ENCODE measurements around the gene BCAS3.

BCAS3 gene

DNA sequence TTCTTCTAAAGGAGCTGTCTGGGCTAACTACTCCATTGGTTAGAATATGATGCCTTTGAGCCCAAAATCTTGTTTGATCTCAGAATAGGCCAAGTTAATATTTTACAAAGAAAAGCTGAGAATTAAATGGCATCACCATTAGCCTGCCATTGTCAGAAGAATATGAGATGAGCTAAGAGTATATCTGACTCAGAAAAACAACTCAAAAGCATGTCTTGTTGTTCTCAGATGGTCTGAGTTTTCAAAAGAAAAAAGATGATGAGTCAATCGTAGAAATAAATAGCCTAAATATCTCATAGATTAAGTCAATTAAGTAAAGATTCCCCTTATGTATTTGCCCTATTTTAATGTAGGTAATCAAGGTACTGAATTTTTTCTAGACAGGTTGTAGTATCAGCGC lies 524.9 kb downstream of the BCAS3 start:
- H3K27me3 ChIP-seq: no peaks in the 10 kb centered on the region

DNA sequence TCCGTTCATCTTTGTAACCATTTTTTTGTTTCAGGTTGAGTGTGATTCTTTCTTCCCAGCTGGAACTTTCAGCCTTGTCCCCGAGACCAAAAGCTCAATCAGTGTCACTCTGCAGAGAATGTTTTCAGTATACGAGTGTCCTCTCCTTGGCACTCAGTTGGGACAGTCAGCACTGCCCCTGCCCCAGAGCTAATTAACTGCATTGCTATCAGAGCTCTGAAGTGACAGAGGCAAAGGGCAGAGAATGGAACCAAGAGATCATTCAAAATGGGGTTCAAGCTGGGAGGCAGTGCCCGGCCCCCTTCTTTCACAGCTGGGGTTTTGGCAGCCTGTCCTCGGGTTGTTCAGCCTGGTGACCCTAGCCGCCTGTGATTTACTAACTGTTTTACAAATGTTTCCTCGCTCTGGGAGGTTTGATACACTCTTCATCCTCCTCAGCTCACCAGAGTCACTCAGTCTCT lies 526.0 kb downstream of the BCAS3 start:
- no peaks in the 10 kb centered on the region for H4K20me1 ChIP-seq
- no peak for TF ChIP-seq Cebpa-rat (IDR thresholded peaks at IDR 0.05)
- H3K9ac ChIP-seq: no peak overlapping the region
- no peak overlapping the region for H3K27ac ChIP-seq
- no peak overlapping the region for H3K4me3 ChIP-seq
- peaks cover 4% of the 10 kb centered on the region; the same call in 1 of the 2 replicates for H3K4me1 ChIP-seq
- no peaks in the 10 kb centered on the region for H3K36me3 ChIP-seq
- no peak overlapping the region for H3K4me2 ChIP-seq
- no peaks in the 10 kb centered on the region for H3K9me3 ChIP-seq
- H3K27me3 ChIP-seq: no peaks in the 10 kb centered on the region

More for the DNA sequence above, 524.9 kb downstream of the BCAS3 start:
- TF ChIP-seq Cebpa-rat (IDR thresholded peaks at IDR 0.05): no peak
- Histone ChIP-seq H3K9ac (no peak overlapping the region), H4K20me1 (no peaks in the 10 kb centered on the region), H3K9me3 (no peaks in the 10 kb centered on the region), H3K4me1 (peaks cover 4% of the 10 kb centered on the region), H3K4me3 (no peak overlapping the region), H3K4me2 (no peak overlapping the region), H3K36me3 (no peaks in the 10 kb centered on the region), H3K27ac (no peak overlapping the region)

DNA sequence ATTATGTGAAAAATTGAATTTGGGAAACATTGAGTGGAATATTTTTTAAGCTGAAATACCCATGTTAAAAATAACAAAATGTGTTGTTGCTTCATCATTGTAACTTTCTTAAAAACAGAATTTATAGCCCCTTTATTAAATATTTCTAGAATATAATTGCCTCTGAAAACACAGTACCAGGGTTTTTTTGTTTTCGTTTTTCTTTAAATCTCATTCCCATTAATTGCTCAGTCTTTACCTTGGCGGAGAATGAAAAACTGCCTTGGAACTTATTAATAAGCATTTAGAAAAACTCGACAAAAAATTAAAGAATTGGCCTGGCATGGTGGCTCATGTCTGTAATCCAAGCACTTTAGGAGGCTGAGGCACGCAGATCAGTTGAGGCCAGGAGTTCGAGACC lies 526.8 kb downstream of the BCAS3 start:
- Histone ChIP-seq H3K4me3 (no peak overlapping the region), H3K9me3 (no peaks in the 10 kb centered on the region), H3K4me1 (peaks cover 5% of the 10 kb centered on the region; the same call in 1 of the 2 replicates), H3K27ac (no peak overlapping the region), H3K4me2 (no peak overlapping the region), H4K20me1 (no peaks in the 10 kb centered on the region), H3K36me3 (no peaks in the 10 kb centered on the region), H3K27me3 (no peaks in the 10 kb centered on the region), H3K9ac (no peak overlapping the region)
- no peak for TF ChIP-seq Cebpa-rat (IDR thresholded peaks at IDR 0.05)

DNA sequence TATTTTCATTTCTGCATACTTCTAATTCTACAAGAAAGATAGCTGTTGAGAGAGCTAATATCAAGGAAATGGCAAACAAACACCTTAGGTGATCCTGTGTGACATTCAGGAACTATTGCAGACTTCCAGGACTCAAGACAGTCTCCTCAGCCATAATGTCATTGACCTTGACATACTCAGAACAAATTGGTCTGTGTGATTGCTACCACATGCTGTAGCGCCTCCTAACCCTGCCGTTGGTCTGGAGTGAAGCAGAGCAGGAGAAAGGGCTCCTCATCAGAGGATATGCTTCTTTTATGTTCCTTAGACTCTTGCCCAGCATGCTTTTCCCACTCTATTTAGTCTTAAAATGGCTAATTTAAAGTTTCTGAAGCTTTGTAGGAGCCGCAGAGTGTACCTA lies 527.8 kb downstream of the BCAS3 start:
- peaks cover 5% of the 10 kb centered on the region; the same call in 1 of the 2 replicates for H3K4me1 ChIP-seq

DNA sequence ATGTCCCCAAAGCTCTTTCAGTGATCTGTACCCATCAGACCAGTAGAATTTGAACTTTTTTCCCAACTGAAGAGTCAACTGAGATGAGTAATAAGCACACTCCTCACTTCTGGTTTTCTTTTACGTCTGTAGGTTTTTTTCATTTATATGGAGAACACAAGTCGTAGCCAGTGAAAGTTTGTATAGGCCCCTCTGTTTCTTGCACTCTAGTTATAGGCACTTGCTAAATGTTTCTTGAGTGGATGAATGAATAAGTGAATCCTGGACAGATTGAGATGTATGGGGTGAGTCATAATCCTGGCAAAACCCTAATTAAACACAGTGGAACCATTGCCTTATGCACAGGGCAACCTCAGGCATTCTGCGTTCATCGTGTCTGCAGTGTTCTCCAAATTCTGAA lies 528.3 kb downstream of the BCAS3 start:
- H3K4me3 ChIP-seq: no peak overlapping the region
- H3K4me2 ChIP-seq: no peak overlapping the region

More for the DNA sequence above, 527.8 kb downstream of the BCAS3 start:
- no peaks in the 10 kb centered on the region for H4K20me1 ChIP-seq
- no peak overlapping the region for H3K27ac ChIP-seq
- no peak overlapping the region for H3K4me2 ChIP-seq
- no peaks in the 10 kb centered on the region for H3K27me3 ChIP-seq
- TF ChIP-seq Cebpa-rat (IDR thresholded peaks at IDR 0.05): no peak
- H3K9me3 ChIP-seq: no peaks in the 10 kb centered on the region
- H3K9ac ChIP-seq: no peak overlapping the region
- no peaks in the 10 kb centered on the region for H3K36me3 ChIP-seq
- H3K4me3 ChIP-seq: no peak overlapping the region

DNA sequence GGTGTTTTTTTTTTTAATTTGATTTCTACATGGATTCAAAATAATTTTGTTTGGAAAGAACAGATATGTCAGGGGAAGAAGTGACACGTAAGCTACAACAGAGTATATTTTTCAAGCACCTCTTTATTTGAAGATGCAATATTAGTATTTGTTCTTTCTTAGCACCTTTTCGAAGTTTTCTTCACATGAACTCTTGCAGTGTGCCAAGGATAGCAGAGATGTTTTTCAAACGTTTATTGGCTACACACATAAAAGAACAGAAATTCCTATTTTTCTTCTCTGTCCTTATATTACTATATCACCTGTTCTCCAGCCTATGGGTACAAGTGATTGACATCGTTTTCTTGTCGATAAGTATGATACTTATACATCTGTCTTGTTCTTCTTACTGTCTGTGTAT lies 529.3 kb downstream of the BCAS3 start:
- Histone ChIP-seq H3K4me2 (no peak overlapping the region), H3K27ac (no peak overlapping the region), H3K9me3 (no peaks in the 10 kb centered on the region), H3K9ac (no peak overlapping the region), H3K27me3 (no peaks in the 10 kb centered on the region), H4K20me1 (no peaks in the 10 kb centered on the region), H3K4me1 (peaks cover 5% of the 10 kb centered on the region; the same call in 1 of the 2 replicates), H3K36me3 (no peaks in the 10 kb centered on the region), H3K4me3 (no peak overlapping the region)
- TF ChIP-seq Cebpa-rat (IDR thresholded peaks at IDR 0.05): no peak

More for the DNA sequence above, 528.3 kb downstream of the BCAS3 start:
- no peaks in the 10 kb centered on the region for H3K36me3 ChIP-seq
- H3K9ac ChIP-seq: no peak overlapping the region
- H3K9me3 ChIP-seq: no peaks in the 10 kb centered on the region
- H3K27me3 ChIP-seq: no peaks in the 10 kb centered on the region
- no peak for TF ChIP-seq Cebpa-rat (IDR thresholded peaks at IDR 0.05)
- peaks cover 5% of the 10 kb centered on the region; the same call in 1 of the 2 replicates for H3K4me1 ChIP-seq
- no peaks in the 10 kb centered on the region for H4K20me1 ChIP-seq
- H3K27ac ChIP-seq: no peak overlapping the region

DNA sequence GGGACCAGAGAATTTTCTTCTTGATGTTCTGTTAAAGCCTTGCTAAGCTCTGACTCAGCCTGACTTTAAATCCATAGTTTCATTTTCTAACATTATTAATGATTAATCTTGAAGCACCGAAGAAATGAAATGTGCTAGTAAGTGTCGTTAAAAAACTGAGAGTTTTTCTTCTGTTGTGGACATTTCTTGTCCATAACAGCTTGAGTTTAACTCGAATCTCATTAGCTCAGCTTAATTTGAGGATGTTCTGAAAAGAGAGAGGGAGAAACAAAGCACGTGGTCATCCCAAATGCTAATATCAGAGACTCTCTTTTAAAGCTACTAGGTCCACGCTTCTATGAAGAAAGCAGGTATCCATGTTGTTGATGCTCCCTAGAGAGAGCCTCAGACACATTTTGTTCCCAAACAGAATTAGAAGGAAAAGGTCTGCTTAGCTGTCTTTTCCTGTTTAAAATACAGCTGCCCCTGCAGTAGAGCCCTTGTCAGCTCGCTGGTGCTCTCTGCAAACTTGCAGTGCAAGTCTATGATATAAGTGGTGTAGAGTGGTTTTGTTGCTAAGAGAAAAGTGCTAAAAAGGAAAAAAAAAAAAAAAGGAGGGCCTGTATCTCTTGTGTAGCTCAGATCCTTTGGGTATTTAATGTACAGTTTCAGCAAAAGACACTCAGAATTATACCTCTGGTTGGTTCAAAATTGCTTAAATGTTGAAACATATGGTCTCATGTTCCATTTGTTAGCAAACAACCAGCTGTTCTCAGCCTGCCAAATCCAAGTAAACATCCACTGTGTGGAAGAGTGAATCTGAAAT lies 530.9 kb downstream of the BCAS3 start:
- H3K9ac ChIP-seq: no peak overlapping the region
- no peak overlapping the region for H3K4me2 ChIP-seq

DNA sequence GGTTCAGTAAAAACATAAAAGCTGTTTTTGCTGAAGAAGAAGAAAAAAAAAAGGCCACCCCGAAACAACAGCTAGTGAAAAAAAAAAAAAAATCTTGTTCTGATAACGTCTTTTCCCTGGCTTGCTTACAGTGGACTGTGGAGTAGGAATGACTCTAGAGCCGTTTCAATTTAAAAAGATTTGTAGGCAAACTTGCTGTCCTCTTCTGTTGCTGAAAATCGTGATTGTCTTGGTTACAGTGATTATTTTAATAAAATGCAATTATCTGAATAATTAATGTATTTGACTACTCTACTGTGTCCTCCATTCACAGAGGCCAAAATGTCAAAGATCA lies 531.4 kb downstream of the BCAS3 start:
- Histone ChIP-seq H3K27me3 (no peaks in the 10 kb centered on the region), H3K4me1 (peaks cover 5% of the 10 kb centered on the region; the same call in 1 of the 2 replicates), H3K9ac (no peak overlapping the region), H4K20me1 (no peaks in the 10 kb centered on the region), H3K27ac (no peak overlapping the region), H3K4me2 (no peak overlapping the region), H3K4me3 (no peak overlapping the region), H3K36me3 (no peaks in the 10 kb centered on the region), H3K9me3 (no peaks in the 10 kb centered on the region)
- no peak for TF ChIP-seq Cebpa-rat (IDR thresholded peaks at IDR 0.05)

More for the DNA sequence above, 530.9 kb downstream of the BCAS3 start:
- no peak overlapping the region for H3K4me3 ChIP-seq
- H3K4me1 ChIP-seq: peaks cover 5% of the 10 kb centered on the region; the same call in 1 of the 2 replicates
- no peaks in the 10 kb centered on the region for H3K36me3 ChIP-seq
- TF ChIP-seq Cebpa-rat (IDR thresholded peaks at IDR 0.05): no peak
- no peak overlapping the region for H3K27ac ChIP-seq
- H4K20me1 ChIP-seq: no peaks in the 10 kb centered on the region
- H3K9me3 ChIP-seq: no peaks in the 10 kb centered on the region
- no peaks in the 10 kb centered on the region for H3K27me3 ChIP-seq

DNA sequence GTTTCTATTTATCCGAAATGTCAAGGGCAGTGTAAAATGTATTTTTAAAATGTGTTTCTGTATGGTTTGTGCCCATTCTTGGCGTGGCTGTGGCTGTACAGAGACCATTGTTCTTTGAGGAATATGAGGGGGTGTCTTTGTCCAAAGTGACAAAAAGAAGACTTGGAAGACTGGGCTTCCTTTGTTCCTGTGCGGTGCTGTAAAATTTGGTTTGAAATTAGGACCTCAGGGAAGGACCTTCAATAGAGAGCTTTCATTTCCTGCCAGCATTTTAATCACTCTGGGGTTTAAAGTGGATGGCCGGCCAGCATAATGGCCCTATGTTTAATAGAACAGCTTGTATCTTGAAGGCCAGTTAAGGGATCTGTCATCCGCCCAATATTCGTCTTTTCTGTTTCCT lies 531.9 kb downstream of the BCAS3 start:
- Histone ChIP-seq H3K9me3 (no peaks in the 10 kb centered on the region), H3K4me3 (no peak overlapping the region), H3K9ac (no peak overlapping the region), H4K20me1 (no peaks in the 10 kb centered on the region), H3K27me3 (no peaks in the 10 kb centered on the region), H3K36me3 (no peaks in the 10 kb centered on the region), H3K4me2 (no peak overlapping the region), H3K27ac (no peak overlapping the region), H3K4me1 (peaks cover 6% of the 10 kb centered on the region)
- no peak for TF ChIP-seq Cebpa-rat (IDR thresholded peaks at IDR 0.05)

DNA sequence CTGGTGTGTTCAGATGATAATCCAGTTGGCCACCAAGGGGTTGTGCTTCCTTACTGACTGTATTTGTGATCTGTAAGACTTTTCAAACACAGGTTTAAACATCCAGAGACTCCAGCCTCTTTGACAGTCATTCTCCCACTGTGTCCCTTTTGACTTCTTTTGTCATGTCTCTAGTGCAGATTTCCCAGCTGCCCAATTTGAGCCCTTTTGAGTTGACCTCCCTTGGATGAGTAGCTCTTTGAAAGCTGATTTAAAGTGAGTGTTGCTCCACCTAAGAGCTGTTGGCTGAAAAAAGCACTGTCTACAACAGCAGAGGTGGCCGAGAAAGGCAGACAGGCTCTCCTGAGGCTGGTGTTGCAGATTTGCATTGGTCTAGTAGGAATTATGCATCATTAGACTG lies 533.6 kb downstream of the BCAS3 start:
- H3K4me3 ChIP-seq: no peak overlapping the region
- H3K4me1 ChIP-seq: peaks cover 11% of the 10 kb centered on the region
- no peaks in the 10 kb centered on the region for H3K36me3 ChIP-seq
- no peak overlapping the region for H3K27ac ChIP-seq
- no peak for TF ChIP-seq Cebpa-rat (IDR thresholded peaks at IDR 0.05)
- H4K20me1 ChIP-seq: no peaks in the 10 kb centered on the region
- no peak overlapping the region for H3K4me2 ChIP-seq
- no peaks in the 10 kb centered on the region for H3K9me3 ChIP-seq
- no peak overlapping the region for H3K9ac ChIP-seq
- H3K27me3 ChIP-seq: no peaks in the 10 kb centered on the region

Measured in BLaER1 (cell line).